ENCODE measurements around the gene NHLRC2. TPM values are rescaled to one million over a fixed set of nuclear protein-coding genes. Genes with fewer than 3 reads are reported as not detected.

NHLRC2 gene
- total RNA-seq, 1 donor from 2014 or later: 43.8 TPM

- no peak for DNase-seq
Observed at GRCh38 chr10:113911113-113911512, 56.7 kb downstream of the NHLRC2 start.

DNA sequence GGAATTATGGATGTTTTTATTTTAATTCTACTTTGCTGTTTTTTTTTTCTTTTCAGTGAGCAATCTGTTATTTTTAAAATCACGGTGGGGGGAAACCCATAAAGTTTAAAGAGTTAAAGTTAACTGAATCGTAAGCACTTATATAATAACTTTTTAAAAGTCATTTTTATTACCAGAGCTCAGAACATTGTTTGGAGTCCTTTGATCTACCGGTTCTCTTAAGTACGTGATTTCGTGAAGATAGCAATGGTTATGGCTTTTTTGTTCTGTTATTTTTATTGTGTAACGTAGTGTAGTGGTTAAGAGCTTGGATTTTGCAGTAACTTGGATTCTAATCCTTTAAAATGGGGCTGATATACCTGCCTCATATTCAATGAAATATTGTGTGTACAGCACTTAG is 57.4 kb downstream of the NHLRC2 start:
- DNase-seq: no peak

DNA sequence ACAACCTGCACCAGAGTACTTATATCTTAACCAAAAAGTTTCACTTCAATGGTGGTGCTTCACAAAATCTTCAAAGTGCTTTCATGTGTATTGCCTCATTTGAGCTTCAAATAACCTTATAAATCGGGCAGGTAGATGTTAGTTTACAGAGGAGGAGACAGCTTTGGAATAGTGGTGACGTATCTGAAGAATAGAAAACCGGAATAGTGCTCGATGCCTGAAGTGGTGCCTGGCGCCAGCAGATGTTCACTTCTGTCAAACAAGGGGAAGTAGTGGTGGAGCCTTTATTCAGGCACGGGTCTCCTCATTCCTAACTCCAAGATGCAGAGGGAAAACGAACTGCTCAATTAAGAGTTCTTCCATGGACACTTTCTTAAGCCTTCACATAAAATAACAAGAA is 58.1 kb downstream of the NHLRC2 start:
- no peak for DNase-seq

DNA sequence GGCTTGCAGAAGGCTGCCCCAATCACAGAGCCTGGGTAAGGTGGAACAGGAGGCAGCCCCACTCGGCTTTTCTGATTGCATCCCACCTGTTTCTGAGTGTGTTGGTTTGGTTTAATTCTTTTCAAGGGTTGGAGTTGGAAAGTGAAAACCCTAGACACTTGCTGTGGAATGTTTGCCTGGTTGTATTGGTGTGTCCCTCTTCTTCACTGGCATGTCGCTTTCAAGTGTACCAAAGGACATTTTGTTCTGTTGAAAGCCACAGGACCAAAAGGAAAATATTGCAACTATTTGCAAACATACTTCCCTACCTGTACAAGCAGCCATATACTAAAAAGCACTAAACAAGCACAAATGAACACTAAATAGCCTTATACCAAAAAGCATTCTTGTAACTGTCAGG is 60.5 kb downstream of the NHLRC2 start:
- DNase-seq: no peak

GRCh38 chr10:113915540-113915939 is 61.1 kb downstream of the NHLRC2 start:
- no peak for DNase-seq

- DNase-seq: no peak
Observed at GRCh38 chr10:113916053-113916452, 61.6 kb downstream of the NHLRC2 start.

GRCh38 chr10:113917636-113918035 is 63.2 kb downstream of the NHLRC2 start:
- DNase-seq: no peak

DNA sequence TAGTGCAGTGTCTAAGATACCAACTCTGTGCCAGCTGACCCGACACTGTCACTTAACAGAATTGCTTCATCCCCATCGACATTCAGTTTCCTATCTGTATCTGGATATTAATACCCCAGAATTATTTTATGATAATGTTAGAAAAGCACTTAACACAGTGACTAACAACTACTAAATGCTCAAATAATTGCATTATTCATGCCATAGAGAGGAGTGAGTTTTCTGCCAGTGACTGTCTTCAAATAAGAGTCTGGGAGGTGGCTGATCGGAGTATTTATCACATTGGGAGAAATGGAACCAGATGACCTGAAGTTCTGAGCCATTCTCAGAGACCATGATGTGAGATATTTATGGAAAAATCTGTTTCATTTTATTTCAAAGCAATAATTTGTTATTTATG is 65.7 kb downstream of the NHLRC2 start:
- DNase-seq: no peak

- DNase-seq: no peak
Observed at GRCh38 chr10:113920875-113921274, 66.4 kb downstream of the NHLRC2 start.

- DNase-seq: peak; percentile 47
Observed at GRCh38 chr10:113921561-113922370, 67.3 kb downstream of the NHLRC2 start.

DNA sequence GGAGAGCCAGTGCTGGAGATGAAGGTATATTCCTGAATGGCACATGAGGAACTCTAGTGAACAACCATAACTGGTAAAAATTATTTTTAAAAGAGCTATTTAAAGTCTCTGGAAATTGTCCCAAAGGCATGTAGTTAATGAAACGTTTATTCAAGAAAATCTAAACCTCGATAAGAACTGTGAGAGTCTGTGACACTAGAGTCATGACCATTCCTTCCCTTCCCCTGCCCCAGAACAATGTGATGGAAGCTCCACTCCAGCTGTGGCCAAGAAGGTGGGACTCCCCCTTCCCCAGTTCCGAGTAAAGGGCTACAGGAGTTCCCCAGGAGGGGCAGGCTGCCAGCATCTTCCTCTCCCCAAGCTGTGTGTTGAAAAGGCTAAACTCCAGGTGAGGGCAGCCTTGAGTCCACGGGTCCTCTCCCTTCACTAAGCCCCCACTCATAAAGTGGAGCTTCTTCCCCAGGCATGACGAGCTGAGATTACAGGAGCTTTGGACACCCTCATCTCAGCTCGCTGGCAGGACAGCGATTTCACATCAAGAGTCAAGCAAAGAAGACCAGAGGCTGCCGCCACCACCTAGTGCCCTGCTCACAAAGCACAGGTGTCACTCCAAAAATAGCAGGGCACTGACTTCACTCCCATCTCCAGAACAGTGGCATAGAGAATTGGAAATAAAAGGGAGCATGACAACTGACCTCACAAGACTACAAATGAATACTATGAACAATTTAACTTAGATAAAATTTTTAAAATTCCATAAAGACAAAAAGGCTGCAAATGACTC is 68.5 kb downstream of the NHLRC2 start:
- DNase-seq: no peak

DNA sequence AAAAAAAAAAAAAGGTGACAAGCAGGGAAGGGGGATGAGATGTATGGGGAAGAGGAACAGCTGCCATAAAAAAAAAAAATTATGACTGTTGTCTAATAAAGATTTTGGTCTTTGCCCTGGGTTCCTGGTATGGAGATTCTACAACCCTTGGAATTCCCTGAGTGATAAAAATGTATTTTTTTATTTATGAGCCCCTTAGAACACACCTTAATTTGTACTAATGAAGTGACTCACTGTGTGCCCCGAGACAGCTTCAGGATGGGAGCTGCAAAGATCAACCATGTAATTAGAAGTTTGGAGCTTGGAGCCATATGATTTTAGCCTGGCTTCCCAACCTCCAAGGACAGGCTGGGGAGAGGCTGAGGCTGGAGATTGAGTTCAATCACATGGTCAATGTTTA is 69.7 kb downstream of the NHLRC2 start:
- DNase-seq: no peak

GRCh38 chr10:113924664-113925063 is 70.2 kb downstream of the NHLRC2 start:
- DNase-seq: no peak

DNA sequence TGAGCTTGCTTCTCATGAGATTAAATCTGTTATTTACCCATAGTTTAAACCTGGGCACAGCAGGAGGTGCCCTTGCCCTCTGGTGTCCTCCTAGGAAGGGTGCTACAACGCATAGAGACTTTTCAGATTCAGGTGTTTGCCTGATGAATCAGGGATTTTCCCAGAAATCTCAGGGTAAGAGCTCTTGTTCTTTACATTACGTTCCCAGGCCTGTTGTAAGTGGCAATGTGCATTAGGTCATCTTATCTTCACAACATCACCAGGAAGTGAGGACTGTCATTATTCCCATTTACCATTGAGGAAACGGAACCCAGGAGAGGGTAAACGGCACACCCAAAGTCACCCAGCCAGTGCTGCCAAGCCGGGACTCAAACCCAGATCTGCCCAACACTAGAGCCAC is 73.0 kb downstream of the NHLRC2 start:
- no peak for DNase-seq

DNA sequence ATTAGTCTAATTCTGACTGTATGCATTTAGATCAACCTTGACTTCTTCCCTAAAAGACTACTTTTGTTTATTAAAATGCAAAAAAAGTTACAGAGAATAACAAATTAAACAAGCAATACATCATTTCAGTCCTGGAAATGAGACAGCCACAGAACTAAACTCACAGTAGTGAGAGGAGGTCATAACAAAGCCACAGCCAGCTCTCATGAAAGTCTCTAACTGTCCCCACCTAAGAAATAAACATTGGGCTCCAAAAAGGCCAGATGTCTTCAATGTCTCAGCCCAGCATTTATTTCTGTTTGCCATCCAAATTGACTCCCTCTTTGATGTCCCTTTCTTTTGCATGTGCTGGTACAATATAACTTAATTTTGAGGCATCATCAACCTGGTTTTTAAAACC is 74.4 kb downstream of the NHLRC2 start:
- no peak for DNase-seq

DNA sequence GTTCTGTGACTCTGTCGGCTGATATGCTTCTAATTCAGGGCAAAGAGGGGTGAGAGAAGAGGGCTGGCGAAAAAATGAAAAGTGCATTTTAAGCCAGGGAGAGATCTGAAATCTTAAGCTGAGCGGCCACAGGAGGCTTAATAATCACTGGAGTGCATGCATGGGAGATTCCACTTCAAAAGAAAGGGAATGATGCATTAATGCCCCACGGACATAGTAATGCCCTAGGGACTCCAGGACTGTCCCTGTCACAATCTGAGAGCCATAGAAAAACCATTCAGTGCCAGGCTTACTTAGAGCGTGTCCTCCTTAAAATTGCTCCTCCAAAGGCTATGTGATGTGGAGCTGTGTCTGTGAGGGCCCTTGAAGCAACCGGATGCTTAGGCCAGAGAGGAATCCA is 75.1 kb downstream of the NHLRC2 start:
- no peak for DNase-seq

DNA sequence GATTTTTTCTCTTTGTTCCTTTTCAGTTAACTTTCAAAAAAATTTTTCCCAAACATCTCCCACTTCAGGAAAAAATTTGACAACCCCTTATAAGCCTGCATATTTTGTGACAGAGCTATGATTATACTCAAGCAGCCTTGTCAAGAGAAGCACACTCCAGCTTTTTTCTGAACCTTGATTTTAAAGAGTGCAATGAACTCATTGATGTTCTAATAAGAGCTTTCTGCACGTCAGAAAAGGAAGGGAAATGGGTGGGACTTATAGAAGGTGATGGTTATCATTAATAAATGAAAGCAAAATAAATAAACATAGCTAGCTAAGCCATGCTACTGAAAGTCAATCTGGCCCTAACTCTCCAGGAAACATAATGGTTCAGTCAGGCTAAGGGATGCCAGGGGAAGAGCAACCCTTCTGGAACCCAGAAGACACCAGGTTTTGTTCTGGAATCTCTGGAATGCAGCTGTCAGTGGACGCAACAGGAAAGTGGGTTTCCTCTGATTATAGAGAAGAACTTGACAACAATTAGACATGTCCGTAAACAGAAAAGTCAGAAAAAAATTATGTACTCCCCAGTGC is 76.1 kb downstream of the NHLRC2 start:
- DNase-seq: no peak

GRCh38 chr10:113932854-113933253 is 78.4 kb downstream of the NHLRC2 start:
- no peak for DNase-seq

DNA sequence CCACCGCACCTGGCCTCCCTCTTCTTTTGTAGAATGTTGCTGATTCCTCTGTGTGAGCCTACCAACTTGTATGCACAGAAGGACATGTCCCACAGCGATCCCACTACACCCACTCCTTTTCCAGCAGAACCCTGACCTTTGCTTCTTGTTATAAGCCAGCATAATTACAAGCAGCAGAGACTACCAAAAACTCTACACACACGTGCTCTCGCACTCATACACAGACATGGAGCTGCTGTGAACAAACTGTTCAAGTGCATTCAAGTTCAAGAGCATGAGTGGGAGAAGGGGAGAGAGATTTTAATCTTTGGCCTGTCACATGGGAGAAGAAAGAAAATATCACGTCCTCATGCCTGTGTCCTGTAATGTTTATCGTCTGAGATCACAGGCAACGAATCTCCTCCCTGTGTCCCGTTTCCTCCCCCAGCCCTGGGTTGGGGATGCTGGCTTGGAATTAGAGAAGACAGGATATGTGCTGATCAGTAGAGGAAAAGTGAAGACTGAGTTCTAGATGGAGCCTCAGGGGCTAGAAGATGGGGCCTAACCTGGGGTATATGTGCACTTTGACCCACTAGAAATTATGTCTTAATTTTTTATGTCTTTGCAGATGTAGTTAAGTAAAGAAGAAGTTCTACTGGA is 79.6 kb downstream of the NHLRC2 start:
- no peak for DNase-seq

DNA sequence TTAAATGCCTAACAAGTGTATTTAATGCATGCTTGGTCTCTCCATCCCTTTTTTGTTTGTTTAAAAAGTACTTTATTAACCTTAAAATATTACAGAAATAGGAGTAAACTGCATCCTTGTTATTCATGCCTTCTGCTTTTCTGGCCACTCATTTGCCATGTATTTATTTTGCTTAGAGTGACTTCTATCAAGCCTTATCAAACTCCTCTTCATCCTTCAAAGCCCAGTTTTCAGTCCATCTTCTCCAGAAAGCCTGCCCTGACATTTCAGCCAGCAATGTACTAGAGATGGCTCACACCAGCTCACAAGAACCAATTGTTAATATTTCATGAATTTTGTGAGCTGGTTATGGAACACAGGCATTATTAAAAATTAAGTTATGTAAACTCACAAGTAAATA is 82.8 kb downstream of the NHLRC2 start:
- DNase-seq: no peak

DNA sequence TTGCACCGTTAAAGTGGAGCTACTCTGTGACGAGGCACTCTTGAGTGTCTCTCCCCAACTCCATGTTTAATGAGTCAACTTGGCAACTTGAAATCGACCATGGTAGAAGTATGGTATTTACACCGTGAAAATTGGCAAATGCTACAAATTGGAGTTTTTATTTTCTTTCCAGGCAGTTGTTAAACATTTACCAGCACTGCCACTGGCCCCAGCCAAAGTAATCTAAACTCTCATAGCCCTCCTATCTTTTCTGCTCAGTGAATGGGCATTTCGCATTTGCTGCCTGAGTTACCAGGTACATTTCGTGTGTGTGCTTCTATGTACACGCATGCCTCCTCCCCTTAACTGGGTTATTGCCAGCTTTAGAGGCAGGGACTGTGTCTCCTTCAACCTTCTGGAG is 83.3 kb downstream of the NHLRC2 start:
- DNase-seq: no peak

- no peak for DNase-seq
Observed at GRCh38 chr10:113939212-113939860, 84.9 kb downstream of the NHLRC2 start.
